Measurements from ENCODE around the gene INTS1.

DNA sequence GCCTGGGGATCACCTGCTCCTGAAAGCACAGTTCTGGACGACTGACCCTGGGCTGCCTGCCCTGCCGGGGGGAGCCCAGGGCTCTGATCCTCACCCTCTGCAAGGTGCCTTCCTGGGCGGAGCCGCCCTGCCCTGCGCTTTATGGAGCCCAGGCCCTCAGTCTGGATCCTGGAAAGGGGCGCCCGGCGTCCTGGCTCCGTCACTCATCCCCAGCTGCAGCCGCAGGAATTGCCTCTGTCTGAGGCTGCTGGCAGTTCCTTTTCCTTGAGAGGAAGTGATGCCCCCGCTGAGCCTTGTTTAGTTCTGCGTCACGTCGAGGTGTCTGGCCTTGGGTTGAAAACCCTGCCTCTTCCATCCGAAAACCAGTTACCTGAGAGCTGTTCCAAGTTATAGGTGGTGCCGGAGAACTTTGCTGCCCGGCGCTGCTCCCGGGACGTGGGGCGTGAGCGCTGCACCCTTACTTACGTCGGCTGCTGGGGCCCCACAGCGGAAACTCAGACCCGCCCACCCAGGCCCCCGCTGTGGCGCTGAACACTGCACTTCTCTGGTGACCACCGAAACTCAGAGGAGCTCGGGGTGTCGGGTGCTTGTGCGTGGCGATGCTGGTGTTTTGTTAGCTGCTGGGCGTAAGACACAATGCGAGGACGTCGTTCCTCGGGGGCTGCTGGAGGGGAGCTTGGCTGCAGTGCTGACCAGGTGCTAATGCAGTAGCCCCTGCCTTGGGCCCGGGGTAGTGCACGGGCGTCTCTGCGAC lies 31.7 kb upstream of the INTS1 start:
- TF ChIP-seq EP300 (IDR thresholded peaks at IDR 0.05; ENCODE audit: low read depth) (no peak), POLR2A (IDR thresholded peaks at IDR 0.05) (no peak)
- TF ChIP-seq, protein P1, sequence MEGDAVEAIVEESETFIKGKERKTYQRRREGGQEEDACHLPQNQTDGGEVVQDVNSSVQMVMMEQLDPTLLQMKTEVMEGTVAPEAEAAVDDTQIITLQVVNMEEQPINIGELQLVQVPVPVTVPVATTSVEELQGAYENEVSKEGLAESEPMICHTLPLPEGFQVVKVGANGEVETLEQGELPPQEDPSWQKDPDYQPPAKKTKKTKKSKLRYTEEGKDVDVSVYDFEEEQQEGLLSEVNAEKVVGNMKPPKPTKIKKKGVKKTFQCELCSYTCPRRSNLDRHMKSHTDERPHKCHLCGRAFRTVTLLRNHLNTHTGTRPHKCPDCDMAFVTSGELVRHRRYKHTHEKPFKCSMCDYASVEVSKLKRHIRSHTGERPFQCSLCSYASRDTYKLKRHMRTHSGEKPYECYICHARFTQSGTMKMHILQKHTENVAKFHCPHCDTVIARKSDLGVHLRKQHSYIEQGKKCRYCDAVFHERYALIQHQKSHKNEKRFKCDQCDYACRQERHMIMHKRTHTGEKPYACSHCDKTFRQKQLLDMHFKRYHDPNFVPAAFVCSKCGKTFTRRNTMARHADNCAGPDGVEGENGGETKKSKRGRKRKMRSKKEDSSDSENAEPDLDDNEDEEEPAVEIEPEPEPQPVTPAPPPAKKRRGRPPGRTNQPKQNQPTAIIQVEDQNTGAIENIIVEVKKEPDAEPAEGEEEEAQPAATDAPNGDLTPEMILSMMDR (IDR thresholded peaks at IDR 0.05), result no peak

All from transverse colon (tissue), 3 donors.